K562 (cell line): ENCODE data around the gene ZNHIT1. TPM values are rescaled to one million over a fixed set of nuclear protein-coding genes. Genes with fewer than 3 reads are reported as not detected.

ENCODE experiments used
- ARID1B ChIP-seq: fragments of 450-650 bp; IDR thresholded peaks from 2 replicates; pipeline ENCODE4 v1.6.1; 2016; ENCODE audit warnings: antibody characterized with exemption, mild to moderate bottlenecking, inconsistent platforms
- BRD4 ChIP-seq: fragments of 200-600 bp; sonication (generic); IDR thresholded peaks from 2 replicates; pipeline ENCODE4 v1.6.1; 2017; ENCODE audit warnings: inconsistent platforms
- CHD2 ChIP-seq: IDR thresholded peaks from 2 replicates; pipeline ENCODE4 v1.6.1; 2011; ENCODE audit warnings: low read depth, low read length
- DACH1 ChIP-seq: fragments of 450-650 bp; IDR thresholded peaks from 2 replicates; pipeline ENCODE4 v1.6.1; 2018; ENCODE audit not compliant: partially characterized antibody
- ERF ChIP-seq: fragments of 450-650 bp; formaldehyde crosslinking; IDR thresholded peaks from 2 replicates; pipeline ENCODE4 v1.4.0; 2020; ENCODE audit warnings: mild to moderate bottlenecking, mixed read lengths
- ETV5 ChIP-seq: sonication (generic); formaldehyde crosslinking; IDR thresholded peaks from 2 replicates; pipeline ENCODE4 v1.4.0; 2020; ENCODE audit warnings: low read depth, mild to moderate bottlenecking, missing genetic modification reagents
- EWSR1 ChIP-seq: fragments of 450-650 bp; IDR thresholded peaks from 2 replicates; pipeline ENCODE4 v1.6.1; 2018; ENCODE audit warnings: borderline replicate concordance, mild to moderate bottlenecking, low read depth, moderate library complexity; ENCODE audit not compliant: partially characterized antibody
- GMEB1 ChIP-seq: fragments of 250-450 bp; sonication (Bioruptor Pico); IDR thresholded peaks from 2 replicates; pipeline ENCODE4 v1.4.0; 2020; ENCODE audit warnings: mild to moderate bottlenecking
- GTF2E2 ChIP-seq: fragments of 200-800 bp; sonication (Bioruptor generic); IDR thresholded peaks from 2 replicates; pipeline ENCODE4 v1.6.1; 2016; ENCODE audit warnings: missing genetic modification characterization, missing compliant biosample characterization
- HDAC1 ChIP-seq, 2 experiments: fragments of 450-650 bp; IDR thresholded peaks; 2 replicates each; pipeline ENCODE4 v1.6.1; 2016 to 2017; ENCODE audit warnings: inconsistent platforms in 1 of 2, mild to moderate bottlenecking in 1 of 2, moderate library complexity in 1 of 2
- HMG20A ChIP-seq: fragments of 450-650 bp; formaldehyde crosslinking; conservative IDR thresholded peaks from 2 replicates; pipeline ENCODE4 v1.4.0; 2020; ENCODE audit warnings: mild to moderate bottlenecking, mixed read lengths
- HNRNPUL1 ChIP-seq: fragments of 200-400 bp; formaldehyde crosslinking; IDR thresholded peaks from 2 replicates; pipeline ENCODE4 v1.6.1; 2017; ENCODE audit warnings: low read length
- LEF1 ChIP-seq: fragments of 450-650 bp; IDR thresholded peaks from 2 replicates; pipeline ENCODE4 v1.6.1; 2016; ENCODE audit warnings: mild to moderate bottlenecking
- MCM3 ChIP-seq: fragments of 450-650 bp; IDR thresholded peaks from 2 replicates; pipeline ENCODE4 v1.6.1; 2016
- MECOM ChIP-seq: fragments of 250-450 bp; sonication (Bioruptor Pico); IDR thresholded peaks from 2 replicates; pipeline ENCODE4 v1.8.0; 2022; ENCODE audit warnings: inconsistent platforms
- MXI1 ChIP-seq: IDR thresholded peaks from 2 replicates; pipeline ENCODE4 v1.6.1; 2011; ENCODE audit warnings: low read depth, mild to moderate bottlenecking, improper control_type of control experiment, low read length
- POU5F1 ChIP-seq: fragments of 150-350 bp; IDR thresholded peaks from 2 replicates; pipeline ENCODE4 v1.6.1; 2014; ENCODE audit warnings: borderline replicate concordance, low read length, low read depth, mild to moderate bottlenecking; ENCODE audit not compliant: partially characterized antibody
- PTBP1 ChIP-seq: fragments of 200-400 bp; formaldehyde crosslinking; IDR thresholded peaks from 2 replicates; pipeline ENCODE4 v1.6.1; 2017; ENCODE audit warnings: low read depth, low read length
- RAD21 ChIP-seq, 2 experiments: fragments of 250-450 bp in 1 of 2; fragments of 450-650 bp in 1 of 2; sonication (Bioruptor Pico) in 1 of 2; formaldehyde crosslinking in 1 of 2; IDR thresholded peaks in 1 of 2; conservative IDR thresholded peaks in 1 of 2; 2 replicates each; pipeline versions ENCODE4 v1.4.0 to v1.8.0; 2020 to 2022; ENCODE audit warnings: mild to moderate bottlenecking in 2 of 2, moderate library complexity in 1 of 2
- SAFB ChIP-seq: fragments of 200-400 bp; formaldehyde crosslinking; IDR thresholded peaks from 2 replicates; pipeline ENCODE4 v1.6.1; 2017; ENCODE audit warnings: low read depth, low read length, borderline replicate concordance
- SMAD2 ChIP-seq: fragments of 150-350 bp; IDR thresholded peaks from 2 replicates; pipeline ENCODE4 v1.6.1; 2014; ENCODE audit warnings: low read depth, mild to moderate bottlenecking, low read length
- SRSF7 ChIP-seq: fragments of 200-400 bp; formaldehyde crosslinking; optimal IDR thresholded peaks from 2 replicates; pipeline ENCODE3; 2017; ENCODE audit warnings: mild to moderate bottlenecking, low read depth, low read length
- TAF15 ChIP-seq: fragments of 200-400 bp; formaldehyde crosslinking; IDR thresholded peaks from 2 replicates; pipeline ENCODE4 v1.6.1; 2017; ENCODE audit warnings: mild to moderate bottlenecking, low read depth, low read length, moderate library complexity
- TCF7 ChIP-seq: sonication (generic); IDR thresholded peaks from 2 replicates; pipeline ENCODE4 v1.6.1; 2016; ENCODE audit warnings: antibody characterized with exemption, borderline replicate concordance
- ZKSCAN1 ChIP-seq: fragments of 150-350 bp; IDR thresholded peaks from 2 replicates; pipeline ENCODE4 v1.6.1; 2016; ENCODE audit warnings: low read depth, low read length
- ZNF12 ChIP-seq: sonication (generic); formaldehyde crosslinking; IDR thresholded peaks from 2 replicates; pipeline ENCODE4 v1.4.0; 2020; ENCODE audit warnings: mild to moderate bottlenecking, missing genetic modification reagents
- ZNF121 ChIP-seq: sonication (generic); formaldehyde crosslinking; conservative IDR thresholded peaks from 2 replicates; pipeline ENCODE4 v1.8.0; 2022; ENCODE audit warnings: missing genetic modification reagents
- ZNF134 ChIP-seq: fragments of 250-450 bp; sonication (Bioruptor Pico); conservative IDR thresholded peaks from 2 replicates; pipeline ENCODE4 v1.4.0; 2020
- ZNF212 ChIP-seq: fragments of 450-650 bp; formaldehyde crosslinking; IDR thresholded peaks from 2 replicates; pipeline ENCODE4 v1.4.0; 2020; ENCODE audit warnings: mild to moderate bottlenecking
- ZNF324 ChIP-seq: fragments of 250-450 bp; sonication (Bioruptor Pico); IDR thresholded peaks from 2 replicates; pipeline ENCODE4 v1.4.0; 2020; ENCODE audit warnings: mild to moderate bottlenecking
- ZNF444 ChIP-seq: fragments of 250-450 bp; sonication (Bioruptor Pico); IDR thresholded peaks from 2 replicates; pipeline ENCODE4 v1.4.0; 2020; ENCODE audit warnings: mild to moderate bottlenecking, moderate library complexity
- ZNF445 ChIP-seq: fragments of 250-450 bp; sonication (Bioruptor Pico); IDR thresholded peaks from 2 replicates; pipeline ENCODE4 v1.4.0; 2020; ENCODE audit warnings: low read depth, mild to moderate bottlenecking, moderate library complexity
- ZNF583 ChIP-seq: fragments of 250-450 bp; sonication (Bioruptor Pico); IDR thresholded peaks from 2 replicates; pipeline ENCODE4 v1.4.0; 2020
- polyA plus RNA-seq, 8 experiments: library from polyadenylated mRNA; depleted of rRNA in 4 of 8; stranded (reverse) in 5 of 8; unstranded in 3 of 8; fragments of >200 nt; fragmentation: Nextera tagmentation in 2 of 8; fragmentation: Illumina TruSeq in 1 of 8; extraction: Ambion mirVana in 2 of 8; extraction: Trizol in 1 of 8; gene quantifications; 2 replicates each; pipeline versions ENCODE4 v1.2.1 to v1.2.3, GENCODE V29; 2011 to 2014; ENCODE audit warnings: inconsistent platforms in 1 of 8, missing spikeins in 1 of 8
- total RNA-seq, 7 experiments: library from RNA; depleted of rRNA in 6 of 7; stranded (reverse); fragments of >200 nt in 6 of 7; fragmentation: Illumina TruSeq in 2 of 7; extraction: Trizol in 2 of 7; gene quantifications; 2 replicates each; pipeline versions ENCODE4 v1.2.1 to v1.2.3, GENCODE V29; 2011 to 2021; ENCODE audit warnings: low replicate concordance in 1 of 7

Gene ZNHIT1
- total and polyA plus RNA-seq, 9 of the 15 experiments (the other 6 are each of a cell fraction or from before 2014, with no cell fraction given) = 6.4 to 162 (median 70.1) TPM

- TF ChIP-seq SAFB = no peak
- TF ChIP-seq ETV5 (CRISPR knock-in tag) = no peak; the same call in none of the 2 replicates
- TF ChIP-seq BRD4 = 0 out of 2 replicates have a peak, but pooled peaks have one; percentile 36
- TF ChIP-seq ZNF212 = no peak
- TF ChIP-seq GMEB1 (CRISPR knock-in tag) = no peak
- TF ChIP-seq CHD2 = 0 out of 2 replicates have a peak, but pooled peaks have one; percentile 27
- no peak for TF ChIP-seq ZNF445
- no peak for TF ChIP-seq TAF15
- TF ChIP-seq DACH1 = no peak
- no peak for TF ChIP-seq ZNF583 (CRISPR knock-in tag)
- TF ChIP-seq HDAC1 (IDR thresholded peaks at IDR 0.05) = no peak; a peak in 2 of 4 replicates
- no peak for TF ChIP-seq SMAD2
- TF ChIP-seq LEF1 = no peak
- no peak for TF ChIP-seq MECOM (CRISPR knock-in tag)
- TF ChIP-seq HMG20A (CRISPR knock-in tag) = no peak
- TF ChIP-seq SRSF7 = no peak
- TF ChIP-seq ZNF12 (CRISPR knock-in tag) = no peak
- TF ChIP-seq HNRNPUL1 = no peak
- peak; percentile 62; the same call in 1 of the 2 replicates for TF ChIP-seq ARID1B
- no peak for TF ChIP-seq EWSR1
- no peak for TF ChIP-seq ERF (CRISPR knock-in tag)
- no peak for TF ChIP-seq MCM3
- no peak; the same call in 1 of the 2 replicates for TF ChIP-seq TCF7
- no peak for TF ChIP-seq ZNF121
- no peak for TF ChIP-seq ZNF324 (CRISPR knock-in tag)
- TF ChIP-seq MXI1 = 0 out of 2 replicates have a peak, but pooled peaks have one; percentile 13
- TF ChIP-seq ZNF444 (CRISPR knock-in tag) = no peak
- TF ChIP-seq ZNF134 (CRISPR knock-in tag) = no peak
- TF ChIP-seq POU5F1 = peak; percentile 46
- no peak for TF ChIP-seq RAD21 (CRISPR knock-in tag; conservative IDR thresholded peaks at IDR 0.05 in 1 of 2, IDR thresholded peaks at IDR 0.05 in 1 of 2)
- TF ChIP-seq ZKSCAN1 = 0 out of 2 replicates have a peak, but pooled peaks have one; percentile 48
- no peak for TF ChIP-seq PTBP1
- TF ChIP-seq GTF2E2 = peak; percentile 88
Measured at GRCh38 chr7:101251871-101252659, 34.1 kb downstream of the ZNHIT1 start (continued).
